GM21786 (cell line): ENCODE measurements around the gene ZNF547.
"Not testable (repeated sequence)": the region's sequence is repeated elsewhere in the genome, so short reads cannot be mapped to it uniquely, and the experiment has no call there.

ENCODE experiments used
- ATAC-seq: cut with Tn5 transposase; IDR thresholded peaks from one replicate; pipeline ENCODE4 v1.9.1; 2021; ENCODE audit not compliant: unreplicated experiment

The ZNF547 gene

DNA sequence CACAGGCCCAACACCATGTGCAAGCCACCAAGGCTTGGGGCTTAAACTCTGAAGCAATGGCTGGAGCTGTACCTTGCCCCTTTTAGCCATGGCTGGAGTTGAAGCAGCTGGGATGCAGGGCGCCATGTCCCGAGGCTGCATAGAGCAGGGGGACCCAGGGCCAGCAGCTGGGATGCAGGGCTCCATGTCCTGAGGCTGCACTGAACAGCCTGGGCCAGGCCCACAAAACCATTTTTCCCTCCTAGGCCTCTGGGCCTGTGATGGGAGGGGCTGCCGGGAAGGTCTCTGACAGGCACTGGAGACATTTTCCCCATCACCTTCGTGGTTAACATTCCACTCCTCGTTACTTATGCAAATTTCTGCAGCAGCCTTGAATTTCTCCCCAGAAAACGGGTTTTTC lies 10.8 kb downstream of the ZNF547 start:
- no peak for ATAC-seq

DNA sequence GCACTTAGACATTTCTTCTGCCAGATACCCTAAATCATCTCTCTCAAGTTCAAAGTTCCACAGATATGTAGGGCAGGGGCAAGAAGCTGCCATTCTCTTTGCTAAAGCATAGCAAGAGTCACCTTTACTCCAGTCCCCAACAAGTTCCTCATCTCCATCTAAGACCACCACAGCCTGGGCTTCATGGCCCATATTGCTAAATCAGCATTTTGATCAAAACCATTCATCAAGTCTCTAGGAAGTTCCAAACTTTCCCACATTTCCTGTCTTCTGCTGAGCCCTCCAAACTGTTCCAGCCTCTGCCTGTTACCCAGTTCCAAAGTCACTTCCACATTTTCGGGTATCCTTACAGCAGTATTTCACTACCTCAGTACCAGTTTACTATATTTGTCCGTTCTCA lies 11.3 kb downstream of the ZNF547 start:
- ATAC-seq: not testable (repeated sequence)

DNA sequence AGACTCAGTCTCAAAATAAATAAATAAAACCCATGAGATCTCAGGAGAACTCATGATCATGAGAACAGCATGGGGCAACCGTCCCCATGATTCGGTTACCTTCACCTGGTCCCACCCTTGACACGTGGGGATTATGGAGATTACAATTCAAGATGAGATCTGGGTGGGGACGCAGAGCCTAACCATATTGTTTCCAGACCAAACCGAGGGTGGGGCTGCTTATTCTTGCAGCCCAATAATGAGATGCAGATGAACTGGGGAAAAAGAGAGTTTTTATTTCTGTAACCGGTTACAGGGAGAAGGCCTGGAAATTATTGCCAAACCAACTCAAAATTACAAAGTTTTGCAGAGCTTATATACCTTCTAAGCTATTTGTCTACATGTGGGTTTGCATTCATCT lies 12.8 kb downstream of the ZNF547 start:
- no peak for ATAC-seq

DNA sequence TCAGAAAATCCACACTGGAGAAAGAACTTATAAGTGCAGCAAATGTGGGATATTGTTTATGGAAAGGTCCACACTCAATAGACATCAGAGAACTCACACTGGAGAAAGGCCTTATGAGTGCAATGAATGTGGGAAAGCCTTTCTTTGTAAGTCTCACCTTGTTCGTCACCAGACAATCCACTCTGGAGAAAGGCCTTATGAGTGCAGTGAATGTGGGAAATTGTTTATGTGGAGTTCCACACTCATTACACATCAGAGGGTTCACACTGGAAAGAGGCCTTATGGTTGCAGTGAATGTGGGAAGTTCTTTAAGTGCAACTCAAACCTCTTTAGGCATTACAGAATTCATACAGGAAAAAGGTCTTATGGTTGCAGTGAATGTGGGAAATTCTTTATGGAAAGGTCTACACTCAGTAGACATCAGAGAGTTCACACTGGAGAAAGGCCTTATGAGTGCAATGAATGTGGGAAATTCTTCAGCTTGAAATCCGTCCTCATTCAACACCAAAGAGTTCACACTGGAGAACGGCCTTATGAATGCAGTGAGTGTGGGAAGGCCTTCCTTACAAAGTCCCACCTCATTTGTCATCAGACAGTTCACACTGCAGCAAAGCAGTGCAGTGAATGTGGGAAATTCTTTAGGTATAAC lies 14.3 kb downstream of the ZNF547 start:
- no peak for ATAC-seq

DNA sequence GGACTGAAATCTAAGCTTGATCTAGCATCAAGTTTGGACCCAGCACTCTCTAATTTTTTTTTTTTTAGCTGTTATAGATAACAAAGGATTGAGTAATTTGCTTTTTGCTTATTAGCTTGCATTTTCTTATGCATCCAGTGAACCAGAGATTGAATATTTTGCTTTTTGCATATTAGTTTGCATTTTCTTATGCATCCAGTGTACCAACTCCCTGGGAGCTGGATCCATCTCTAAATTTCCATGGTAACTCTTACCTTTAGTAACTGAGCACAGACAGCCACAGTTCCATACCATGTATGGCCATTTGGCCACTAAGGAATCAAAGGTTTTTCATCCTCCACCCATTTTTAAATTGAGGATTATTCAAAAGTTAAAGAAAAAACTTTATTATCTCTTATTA lies 17.6 kb downstream of the ZNF547 start:
- ATAC-seq: no peak

DNA sequence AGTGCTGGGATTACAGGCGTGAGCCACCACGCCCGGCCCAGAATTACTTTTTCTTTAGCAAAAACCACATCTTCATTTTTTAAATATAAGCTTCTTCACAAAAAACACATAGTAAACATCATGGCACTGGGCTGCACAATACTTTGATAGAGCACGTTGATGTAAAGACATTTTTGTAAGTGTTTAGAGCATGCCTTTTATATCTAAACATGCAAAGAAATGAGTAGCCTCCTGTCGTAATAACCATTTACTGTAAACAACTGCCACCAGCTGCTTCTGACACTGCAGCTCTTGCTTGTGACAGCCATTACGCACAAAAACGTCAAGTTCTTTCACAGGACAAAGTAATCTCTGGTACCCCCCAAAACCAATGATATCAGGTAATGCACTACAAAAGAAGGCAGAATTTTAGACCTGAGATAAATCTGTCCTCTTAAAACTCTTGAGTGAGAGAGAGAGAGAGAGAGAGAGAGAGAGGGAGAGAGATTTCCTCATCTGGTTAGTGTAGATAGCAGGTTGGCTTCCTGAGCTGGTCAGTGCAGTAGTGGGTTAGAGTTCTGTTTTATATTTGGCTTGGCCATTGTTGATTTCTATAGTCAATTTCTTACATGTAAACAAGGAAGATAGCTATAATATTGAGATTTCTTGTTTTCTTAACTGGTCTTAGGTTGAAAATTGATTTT lies 19.6 kb downstream of the ZNF547 start:
- no peak for ATAC-seq

DNA sequence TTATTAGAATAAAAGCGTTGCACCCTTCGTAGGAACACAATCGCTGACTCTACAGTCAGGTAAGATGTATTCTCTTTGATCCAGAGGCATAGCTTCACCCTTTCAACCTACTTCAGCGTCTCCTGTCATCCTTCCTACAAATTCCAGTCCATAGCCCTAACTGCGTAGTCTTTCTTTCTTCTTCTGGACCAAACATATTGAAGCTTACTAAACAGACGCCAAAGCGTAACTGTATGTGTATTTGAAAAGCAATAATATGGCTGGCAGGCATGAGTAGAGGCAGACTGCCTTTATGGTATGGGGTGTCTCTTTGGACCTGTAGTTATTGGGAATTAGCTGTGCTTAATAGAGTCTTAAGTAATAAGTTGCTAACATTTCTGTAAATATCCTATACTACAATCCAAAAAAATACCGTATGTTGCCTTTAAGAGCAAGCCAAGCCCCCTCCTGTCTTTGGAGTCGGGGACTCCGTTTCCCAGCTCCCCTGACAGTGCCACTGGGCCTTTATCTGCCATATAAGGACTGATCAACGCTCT lies 25.9 kb downstream of the ZNF547 start:
- ATAC-seq: no peak

DNA sequence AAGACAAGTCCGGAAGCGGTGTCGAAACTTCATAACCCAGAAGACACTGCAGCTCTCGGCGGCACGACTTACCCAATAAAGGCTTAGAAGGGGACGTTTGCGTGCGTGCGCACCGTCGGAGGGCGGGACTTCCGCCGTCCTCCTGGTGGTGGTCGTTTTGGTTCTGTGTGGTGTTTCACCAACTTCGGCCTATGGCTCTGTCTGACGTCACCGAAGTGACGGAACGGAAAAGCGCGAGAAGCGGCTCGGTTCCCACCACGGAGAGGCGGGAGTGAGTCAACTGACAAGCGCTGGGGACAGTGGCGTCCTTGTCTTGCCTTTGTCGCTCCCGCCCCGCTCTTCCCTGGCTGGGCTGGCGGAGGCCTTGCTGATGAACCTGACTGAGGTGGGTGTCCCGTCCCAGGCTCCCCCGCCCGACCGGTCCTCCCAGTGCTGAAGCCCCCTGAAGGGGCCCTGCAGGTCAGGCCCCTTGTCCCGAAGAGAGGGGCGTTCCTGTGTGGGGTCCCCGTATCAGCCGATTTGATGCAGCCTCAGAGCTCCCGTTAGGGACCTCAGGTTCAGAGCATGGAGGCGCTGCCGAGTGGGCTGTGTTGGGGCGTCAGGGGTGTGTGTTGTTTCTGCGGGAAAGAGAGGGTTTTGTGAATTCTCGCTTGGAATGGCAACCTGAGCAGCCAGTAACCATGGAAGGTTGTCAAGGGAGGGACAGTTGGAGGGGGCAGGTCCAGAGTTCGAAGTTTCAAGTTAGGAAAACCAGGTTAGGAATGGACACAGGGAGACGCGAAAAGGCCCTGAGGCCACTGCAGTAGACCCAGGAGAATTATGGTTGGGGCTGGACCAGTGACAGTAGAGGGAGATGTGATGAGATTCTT lies 26.6 kb downstream of the ZNF547 start, which contains the start of gene ZNF548:
Gene ZNF548, plus strand, starts transcription at position 125 of the 869 bp plus-strand sequence. Its CDS starts 246 bp downstream, at position 371.
- ATAC-seq: peak; percentile 95

DNA sequence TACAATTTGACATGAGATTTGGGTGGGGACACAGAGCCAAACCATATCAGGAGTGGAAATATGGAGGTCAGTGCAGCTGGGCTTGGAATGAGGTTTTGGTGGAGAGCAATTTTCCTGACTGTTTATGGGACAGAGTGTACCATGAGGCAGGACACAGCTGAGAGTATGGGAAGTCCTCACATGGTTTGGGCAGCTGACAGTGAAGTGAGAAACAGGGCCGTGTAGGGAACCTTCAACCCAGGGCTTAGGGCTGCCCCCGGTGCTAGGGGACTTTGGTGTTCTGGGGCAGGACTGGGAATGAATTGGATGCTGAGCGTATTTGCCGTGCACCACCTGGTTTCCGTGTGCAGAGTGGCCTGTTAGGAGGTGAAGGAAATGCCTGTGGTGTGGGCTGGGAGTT lies 32.4 kb downstream of the ZNF547 start:
- ATAC-seq: no peak

DNA sequence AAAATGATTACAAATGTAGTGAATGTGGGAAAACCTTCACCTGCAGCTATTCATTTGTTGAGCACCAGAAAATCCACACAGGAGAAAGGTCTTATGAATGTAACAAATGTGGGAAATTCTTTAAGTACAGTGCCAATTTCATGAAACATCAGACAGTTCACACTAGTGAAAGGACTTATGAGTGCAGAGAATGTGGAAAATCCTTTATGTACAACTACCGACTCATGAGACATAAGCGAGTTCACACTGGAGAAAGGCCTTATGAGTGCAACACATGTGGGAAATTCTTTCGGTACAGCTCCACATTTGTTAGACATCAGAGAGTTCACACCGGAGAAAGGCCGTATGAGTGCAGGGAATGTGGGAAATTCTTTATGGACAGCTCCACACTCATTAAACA lies 35.5 kb downstream of the ZNF547 start:
- ATAC-seq: no peak

DNA sequence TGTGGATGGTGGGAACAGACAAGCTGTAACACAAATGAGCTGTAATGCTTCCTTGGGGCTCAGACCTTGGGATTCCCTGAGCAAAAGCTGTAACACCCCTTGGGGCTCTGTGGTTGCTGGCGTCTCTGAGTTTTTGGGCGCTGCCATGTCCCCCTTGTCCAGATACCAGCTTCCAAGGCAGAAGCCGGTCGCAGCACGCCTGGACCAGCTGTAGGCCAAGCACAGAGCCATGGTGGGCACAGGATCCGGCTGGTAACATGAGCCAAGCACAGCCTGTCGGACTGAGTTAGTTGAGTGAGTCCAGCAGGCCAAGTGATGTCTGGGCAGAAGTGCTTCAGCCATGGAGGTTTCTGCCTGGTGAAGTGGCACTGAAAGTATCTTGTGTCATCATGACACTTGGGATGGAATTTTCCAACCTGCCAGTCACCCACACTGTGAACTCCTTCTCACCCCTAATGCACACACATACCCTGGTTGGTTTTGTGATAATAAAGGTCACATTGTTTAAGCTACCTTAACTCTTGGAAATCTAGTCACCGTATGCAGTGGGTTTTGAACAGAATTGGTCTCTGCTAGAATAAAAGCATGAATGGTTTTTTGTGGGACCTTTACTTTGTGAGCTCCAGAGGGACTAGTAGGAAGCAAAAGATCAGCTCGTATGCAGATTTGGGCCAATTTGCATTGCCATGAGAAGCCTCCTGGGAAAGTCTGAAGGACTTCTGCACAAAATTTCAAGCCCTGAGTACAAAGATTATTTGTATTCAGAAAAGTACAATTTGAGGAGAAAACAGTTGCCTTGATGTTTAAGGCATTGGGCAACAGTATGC lies 40.6 kb downstream of the ZNF547 start:
- ATAC-seq: no peak

DNA sequence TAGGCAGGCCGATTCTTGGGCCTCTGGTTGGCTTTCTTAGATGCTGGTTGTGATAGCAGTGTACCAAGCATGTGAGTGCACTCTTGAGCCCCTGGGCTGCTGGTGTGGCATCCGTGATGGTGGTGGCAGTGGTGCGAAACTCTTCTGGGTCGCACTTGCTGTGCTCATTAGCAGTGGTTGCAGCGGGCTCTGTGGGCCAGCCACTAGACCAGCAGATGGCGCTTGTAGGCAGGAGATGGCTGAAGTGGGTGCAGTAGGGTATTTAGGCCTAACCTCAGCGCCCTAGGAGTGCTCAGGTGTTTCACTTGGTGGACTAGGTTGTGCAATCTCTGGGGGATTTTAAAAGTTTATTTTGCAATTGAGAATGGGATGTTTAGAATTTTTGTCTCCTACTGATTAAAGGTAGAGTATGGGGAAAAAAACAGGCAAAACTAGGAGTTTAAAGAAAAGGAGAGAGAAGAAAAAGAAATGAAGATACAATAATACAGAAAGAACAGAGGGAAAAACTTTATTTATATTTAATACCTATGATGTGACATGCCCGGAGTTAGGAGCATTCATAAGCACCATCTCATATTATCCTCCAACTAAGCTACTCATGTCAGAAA lies 43.3 kb downstream of the ZNF547 start:
- ATAC-seq: no peak

DNA sequence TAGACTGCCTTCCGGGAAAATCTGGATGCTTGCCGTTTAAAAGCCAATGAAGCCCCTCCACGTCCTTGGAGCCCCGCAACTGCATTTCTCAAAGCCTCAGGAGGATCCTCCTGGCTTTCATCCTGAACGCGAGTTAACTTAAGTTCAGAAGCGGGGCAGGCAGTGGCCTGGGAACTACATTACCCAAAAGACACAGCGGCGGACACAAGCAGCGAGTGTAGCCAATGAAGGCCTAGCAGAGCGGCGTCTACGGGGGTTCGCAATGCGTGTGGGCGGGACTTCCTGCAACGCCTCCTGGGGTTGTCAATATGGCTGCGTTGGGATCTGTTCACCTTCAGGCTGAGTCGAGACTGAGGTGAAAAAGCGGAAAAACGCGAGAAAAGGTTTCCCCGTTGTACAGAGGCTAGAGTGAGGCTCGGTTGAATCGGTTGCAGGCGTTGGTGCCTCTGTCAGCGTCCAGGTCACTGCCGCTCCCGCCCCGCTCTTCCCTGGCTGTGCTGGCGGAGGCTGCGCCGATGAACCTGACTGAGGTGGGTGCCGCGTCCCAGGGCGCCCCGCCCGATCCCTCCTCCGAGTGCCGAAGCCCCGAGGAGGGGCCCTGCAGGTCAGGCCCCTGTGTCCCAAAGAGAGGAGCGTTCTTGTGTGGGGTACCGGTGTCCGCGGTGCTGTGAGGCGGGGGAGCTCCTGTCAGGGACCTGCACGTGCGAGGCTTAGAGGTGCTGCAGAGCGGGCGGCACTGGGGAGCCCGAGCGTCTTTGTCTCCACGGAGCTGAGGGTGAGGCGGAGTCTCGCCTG lies 47.7 kb downstream of the ZNF547 start, which contains the start of gene ZNF17:
Gene ZNF17, plus strand, starts transcription at position 285 of the 795 bp plus-strand sequence. CDS start 2,455 bp downstream, outside the sequence.
- peak; percentile 97 for ATAC-seq

DNA sequence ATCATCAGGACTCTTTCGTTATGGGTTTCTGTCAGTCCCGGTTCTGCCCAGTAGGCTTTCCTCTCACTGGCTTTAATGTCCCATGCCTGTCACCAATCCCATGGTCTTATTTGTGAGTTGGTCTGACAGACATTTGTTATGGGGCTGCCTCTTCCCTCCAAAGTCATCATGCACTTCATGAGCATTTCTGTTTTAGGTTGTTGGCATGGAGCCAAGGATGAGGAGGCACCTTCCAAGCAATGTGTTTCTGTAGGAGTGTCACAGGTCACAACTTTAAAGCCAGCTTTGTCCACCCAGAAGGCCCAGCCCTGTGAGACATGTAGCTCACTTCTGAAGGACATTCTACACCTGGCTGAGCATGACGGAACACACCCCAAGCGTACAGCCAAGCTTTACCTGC lies 56.1 kb downstream of the ZNF547 start:
- ATAC-seq: no peak

DNA sequence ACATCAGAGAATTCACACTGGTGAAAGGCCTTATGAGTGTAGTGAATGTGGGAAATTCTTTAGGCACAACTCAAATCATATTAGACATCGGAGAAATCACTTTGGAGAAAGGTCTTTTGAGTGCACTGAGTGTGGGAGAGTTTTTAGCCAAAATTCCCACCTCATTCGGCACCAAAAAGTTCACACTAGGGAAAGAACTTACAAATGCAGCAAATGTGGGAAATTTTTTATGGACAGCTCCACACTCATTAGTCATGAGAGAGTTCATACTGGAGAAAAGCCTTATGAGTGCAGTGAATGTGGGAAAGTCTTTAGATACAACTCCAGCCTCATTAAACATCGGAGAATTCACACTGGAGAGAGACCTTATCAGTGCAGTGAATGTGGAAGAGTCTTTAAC lies 57.7 kb downstream of the ZNF547 start:
- ATAC-seq: no peak
